ENCODE measurements around the gene GNAQ. TPM values are rescaled to one million over a fixed set of nuclear protein-coding genes. Genes with fewer than 3 reads are reported as not detected.

Gene GNAQ
- total and polyA plus RNA-seq, 2 experiments from 2014 or later, result 21.1 to 32.8 TPM

DNA sequence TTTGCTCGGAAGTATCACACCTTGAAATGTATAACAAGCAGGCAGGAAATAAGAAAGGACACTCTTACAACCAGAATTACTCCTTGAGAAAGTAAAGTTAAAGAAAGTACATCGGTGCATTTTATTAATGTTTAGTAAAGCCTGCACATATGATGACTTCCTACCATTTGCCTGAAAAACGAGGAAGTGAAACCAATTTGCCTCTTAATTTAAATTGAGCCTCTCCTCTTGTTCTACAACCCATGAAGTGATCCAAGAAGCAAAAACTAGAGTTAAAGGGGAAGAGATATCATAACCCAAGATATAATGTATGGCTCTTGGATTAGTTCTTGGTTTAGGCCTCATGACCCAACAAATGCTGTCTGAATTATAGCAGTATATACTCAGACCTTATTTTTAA is 95.6 kb downstream of the GNAQ start:
- no peaks in the 10 kb centered on the region for H3K36me3 ChIP-seq
- TF ChIP-seq, protein P1, sequence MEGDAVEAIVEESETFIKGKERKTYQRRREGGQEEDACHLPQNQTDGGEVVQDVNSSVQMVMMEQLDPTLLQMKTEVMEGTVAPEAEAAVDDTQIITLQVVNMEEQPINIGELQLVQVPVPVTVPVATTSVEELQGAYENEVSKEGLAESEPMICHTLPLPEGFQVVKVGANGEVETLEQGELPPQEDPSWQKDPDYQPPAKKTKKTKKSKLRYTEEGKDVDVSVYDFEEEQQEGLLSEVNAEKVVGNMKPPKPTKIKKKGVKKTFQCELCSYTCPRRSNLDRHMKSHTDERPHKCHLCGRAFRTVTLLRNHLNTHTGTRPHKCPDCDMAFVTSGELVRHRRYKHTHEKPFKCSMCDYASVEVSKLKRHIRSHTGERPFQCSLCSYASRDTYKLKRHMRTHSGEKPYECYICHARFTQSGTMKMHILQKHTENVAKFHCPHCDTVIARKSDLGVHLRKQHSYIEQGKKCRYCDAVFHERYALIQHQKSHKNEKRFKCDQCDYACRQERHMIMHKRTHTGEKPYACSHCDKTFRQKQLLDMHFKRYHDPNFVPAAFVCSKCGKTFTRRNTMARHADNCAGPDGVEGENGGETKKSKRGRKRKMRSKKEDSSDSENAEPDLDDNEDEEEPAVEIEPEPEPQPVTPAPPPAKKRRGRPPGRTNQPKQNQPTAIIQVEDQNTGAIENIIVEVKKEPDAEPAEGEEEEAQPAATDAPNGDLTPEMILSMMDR (IDR thresholded peaks at IDR 0.05; ENCODE audit: low read depth, low read length), result no peak
- no peaks in the 10 kb centered on the region for H3K4me1 ChIP-seq (ENCODE audit: low read depth)
- DNase-seq (ENCODE audit: low read depth in 1 of 2, low spot score in 1 of 2), result no peak
- H3K4me3 ChIP-seq, result no peak overlapping the region
- H3K27ac ChIP-seq, result no peak overlapping the region
- no peaks in the 10 kb centered on the region for H3K27me3 ChIP-seq
- no peaks in the 10 kb centered on the region for H3K9me3 ChIP-seq (ENCODE audit: low read depth)

DNA sequence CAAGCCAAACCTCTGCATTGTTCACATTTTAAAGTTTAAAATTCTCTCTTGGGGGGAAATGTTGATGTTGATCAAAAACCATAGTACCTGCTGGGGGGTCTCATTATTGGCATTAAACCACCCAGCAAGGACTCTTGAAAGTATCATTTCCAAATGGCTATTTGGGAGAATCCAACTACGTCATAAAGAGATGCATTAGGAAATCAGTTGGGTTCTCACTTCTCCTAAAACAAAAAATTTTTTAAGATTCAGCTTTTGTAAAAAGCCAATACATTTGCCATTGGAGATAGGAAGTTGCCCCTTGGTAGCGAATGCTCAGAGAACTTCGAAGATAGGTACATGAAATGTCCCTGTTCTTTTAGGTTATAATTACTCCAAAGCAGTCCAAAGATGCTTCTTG is 96.4 kb downstream of the GNAQ start:
- Histone ChIP-seq H3K27me3 (no peaks in the 10 kb centered on the region), H3K4me3 (no peak overlapping the region), H3K4me1 (ENCODE audit: low read depth) (peaks cover 1% of the 10 kb centered on the region), H3K36me3 (no peaks in the 10 kb centered on the region), H3K9me3 (ENCODE audit: low read depth) (no peaks in the 10 kb centered on the region), H3K27ac (no peak overlapping the region)
- DNase-seq (ENCODE audit: low read depth in 1 of 2, low spot score in 1 of 2), result no peak
- TF ChIP-seq, protein P1 (IDR thresholded peaks at IDR 0.05; ENCODE audit: low read depth, low read length), result no peak

DNA sequence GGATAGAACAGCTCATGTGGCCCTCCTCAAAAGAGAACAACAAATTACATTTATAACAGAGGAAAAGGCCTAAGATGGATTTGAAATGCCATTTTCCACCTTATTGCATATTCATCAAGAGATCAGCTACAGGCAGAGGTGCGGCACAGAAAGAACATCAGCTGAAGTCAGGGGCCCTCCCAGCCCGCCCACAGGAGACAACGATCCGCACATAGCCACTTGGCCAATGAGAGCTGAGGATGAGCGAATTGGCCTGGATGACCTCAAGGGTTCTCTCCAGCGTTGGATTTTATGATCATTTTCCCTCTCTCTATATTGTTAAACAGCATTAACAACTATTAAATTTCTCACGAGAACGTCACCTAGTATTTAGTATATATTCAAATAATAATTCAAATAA is 97.6 kb downstream of the GNAQ start:
- DNase-seq (ENCODE audit: low read depth in 1 of 2, low spot score in 1 of 2), result no peak
- H3K9me3 ChIP-seq (ENCODE audit: low read depth), result no peaks in the 10 kb centered on the region
- TF ChIP-seq, protein P1 (IDR thresholded peaks at IDR 0.05; ENCODE audit: low read depth, low read length), result no peak

DNA sequence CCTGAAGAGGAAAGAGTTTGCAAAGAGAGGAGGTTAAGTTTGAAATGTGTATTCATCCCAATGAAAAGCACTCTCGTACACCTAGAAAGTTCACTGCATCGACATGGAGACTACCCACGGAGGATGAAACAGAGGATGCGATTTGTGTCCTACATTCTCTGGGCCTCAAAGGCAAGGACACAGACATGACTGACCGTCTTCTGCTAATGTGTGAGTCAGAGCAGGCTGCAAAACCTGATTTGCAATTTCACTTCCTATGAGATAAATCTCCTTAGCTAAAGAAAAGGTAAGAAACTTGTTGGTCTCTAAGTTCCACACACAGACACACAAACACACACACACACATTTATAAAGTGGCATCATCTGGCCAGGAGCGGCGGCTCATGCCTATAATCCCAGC is 98.6 kb downstream of the GNAQ start:
- H3K27me3 ChIP-seq, result no peaks in the 10 kb centered on the region
- no peaks in the 10 kb centered on the region for H3K9me3 ChIP-seq (ENCODE audit: low read depth)
- no peak for DNase-seq (ENCODE audit: low read depth in 1 of 2, low spot score in 1 of 2)
- H3K4me3 ChIP-seq, result no peak overlapping the region
- H3K27ac ChIP-seq, result no peak overlapping the region
- H3K4me1 ChIP-seq (ENCODE audit: low read depth), result peaks cover 4% of the 10 kb centered on the region
- TF ChIP-seq, protein P1 (IDR thresholded peaks at IDR 0.05; ENCODE audit: low read depth, low read length), result no peak
- H3K36me3 ChIP-seq, result no peaks in the 10 kb centered on the region

More for the DNA sequence above, 97.6 kb downstream of the GNAQ start:
- Histone ChIP-seq H3K27ac (no peak overlapping the region), H3K4me3 (no peak overlapping the region), H3K4me1 (ENCODE audit: low read depth) (peaks cover 4% of the 10 kb centered on the region), H3K36me3 (no peaks in the 10 kb centered on the region), H3K27me3 (no peaks in the 10 kb centered on the region)

DNA sequence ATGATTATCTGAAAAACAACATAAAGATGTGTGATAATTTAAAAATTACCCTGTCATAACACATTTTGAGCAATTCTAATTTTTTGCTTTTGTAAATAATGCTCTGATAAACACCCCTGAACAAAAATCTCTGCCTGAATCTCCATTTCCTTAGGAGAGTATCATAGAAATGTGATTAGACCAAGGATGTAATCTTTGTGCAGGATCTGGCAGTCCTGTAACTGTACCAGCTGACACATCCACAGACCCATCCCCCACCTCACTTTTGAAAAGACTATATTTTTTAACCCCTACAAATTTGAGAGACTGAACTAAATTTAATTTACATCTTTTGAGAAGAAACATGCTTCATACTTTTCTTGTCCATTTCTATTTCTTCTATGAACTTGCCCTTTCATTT is 101.7 kb downstream of the GNAQ start:
- Histone ChIP-seq H3K27ac (no peak overlapping the region), H3K27me3 (no peaks in the 10 kb centered on the region), H3K36me3 (no peaks in the 10 kb centered on the region), H3K4me1 (ENCODE audit: low read depth) (peaks cover 4% of the 10 kb centered on the region), H3K9me3 (ENCODE audit: low read depth) (no peaks in the 10 kb centered on the region), H3K4me3 (no peak overlapping the region)
- no peak for DNase-seq (ENCODE audit: low read depth in 1 of 2, low spot score in 1 of 2)
- TF ChIP-seq, protein P1 (IDR thresholded peaks at IDR 0.05; ENCODE audit: low read depth, low read length), result no peak

DNA sequence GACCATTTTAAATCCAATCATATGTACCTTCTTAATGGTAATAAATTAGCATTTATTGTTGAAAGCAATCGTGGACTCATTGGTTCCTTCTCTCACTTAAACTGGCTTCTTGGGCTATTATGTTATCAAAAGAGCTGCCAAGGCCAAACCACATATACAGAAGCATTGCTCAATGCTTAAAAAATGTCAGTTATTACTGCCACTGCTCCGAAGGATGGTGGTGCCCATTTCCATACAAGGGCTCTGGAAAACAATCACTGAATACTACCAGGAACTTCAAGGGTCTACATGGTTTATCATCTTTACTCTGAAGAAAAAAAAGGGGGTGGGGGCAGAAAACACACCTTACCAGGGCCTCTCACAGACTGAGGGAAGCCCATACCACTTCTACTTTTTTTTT is 104.3 kb downstream of the GNAQ start:
- peak in 1 of 2 donors; percentile 67 for DNase-seq (ENCODE audit: low read depth in 1 of 2, low spot score in 1 of 2)
- Histone ChIP-seq H3K27me3 (no peaks in the 10 kb centered on the region), H3K36me3 (no peaks in the 10 kb centered on the region), H3K4me3 (no peak overlapping the region), H3K27ac (no peak overlapping the region), H3K4me1 (ENCODE audit: low read depth) (peaks cover 4% of the 10 kb centered on the region), H3K9me3 (ENCODE audit: low read depth) (no peaks in the 10 kb centered on the region)
- TF ChIP-seq, protein P1 (IDR thresholded peaks at IDR 0.05; ENCODE audit: low read depth, low read length), result no peak

Data from cardiac muscle cell (in vitro differentiated cells and primary cell).